NCI-H1048 (cell line): ENCODE results near the gene HOXA6.

ENCODE experiments used
- DNase-seq: peaks from one replicate; lab custom pipeline; 2025; lab: John Stamatoyannopoulos, UW

The HOXA6 gene

GRCh38 chr7:27149842-27150567 is 2.4 kb upstream of the HOXA6 start:
- DNase-seq, result no peak

GRCh38 chr7:27148756-27149641 is 1.4 kb upstream of the HOXA6 start:
- DNase-seq, result no peak

DNA sequence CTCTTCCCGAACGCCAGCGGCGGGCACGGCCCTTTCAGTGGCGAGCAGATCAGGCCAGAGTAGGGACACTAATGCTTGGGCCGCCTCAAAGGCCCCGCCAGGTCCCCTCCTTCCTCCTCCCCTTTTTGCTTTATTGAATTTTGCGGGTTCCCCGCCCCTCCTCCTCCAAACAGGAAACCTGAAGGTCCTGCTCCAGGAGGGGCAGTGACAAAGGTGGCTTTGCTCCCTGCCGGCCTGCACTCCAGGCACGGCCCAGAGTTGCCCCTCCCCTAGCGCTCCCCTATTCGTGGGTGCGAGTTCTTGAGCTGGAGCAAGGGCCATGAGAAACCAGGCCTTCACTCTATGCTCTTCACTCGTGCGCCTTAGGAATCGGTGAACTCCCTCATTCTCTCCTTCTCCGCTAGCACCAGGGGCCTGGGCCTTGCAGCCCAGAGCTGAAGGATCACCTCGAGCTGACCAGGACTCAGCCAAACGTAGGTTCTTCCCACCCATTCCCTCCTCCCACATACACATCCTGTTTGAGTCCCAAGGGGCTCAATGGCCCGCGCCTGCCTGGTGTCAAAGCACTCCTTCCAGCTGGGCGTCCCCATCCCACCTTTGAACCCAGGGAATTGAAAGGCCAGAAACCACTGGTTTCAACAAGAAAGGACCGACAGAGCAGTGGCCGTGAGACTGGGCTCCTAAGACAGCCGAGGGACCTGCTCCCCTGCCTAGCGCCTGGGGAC is 619 bp upstream of the HOXA6 start:
- no peak for DNase-seq

- DNase-seq, result no peak
Measured at GRCh38 chr7:27146491-27147198, 929 bp downstream of the HOXA6 start.

DNA sequence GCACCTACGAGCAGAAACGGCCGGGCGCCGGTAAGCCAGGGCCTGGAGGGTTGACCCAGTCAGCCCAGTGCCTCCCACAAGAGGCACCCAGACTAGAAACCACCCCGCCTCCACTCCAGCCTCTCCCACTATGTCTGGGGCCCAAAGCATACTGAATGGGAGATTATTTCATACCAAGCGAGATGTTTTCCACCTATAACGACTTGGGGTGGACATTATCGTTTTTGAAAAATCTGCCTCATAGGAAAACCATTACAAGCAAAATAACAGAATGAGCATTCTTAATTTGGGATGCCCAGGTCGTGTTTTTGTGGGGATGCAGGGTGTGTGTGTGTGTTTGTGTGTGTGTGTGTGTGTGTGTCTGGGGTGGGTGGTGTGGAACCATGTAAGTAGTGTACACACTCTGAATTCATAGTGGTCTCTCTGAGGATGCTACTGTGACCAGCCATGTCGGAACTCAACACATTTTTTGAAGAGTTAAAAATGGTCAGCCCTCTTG is 1.6 kb downstream of the HOXA6 start:
- DNase-seq, result no peak

DNA sequence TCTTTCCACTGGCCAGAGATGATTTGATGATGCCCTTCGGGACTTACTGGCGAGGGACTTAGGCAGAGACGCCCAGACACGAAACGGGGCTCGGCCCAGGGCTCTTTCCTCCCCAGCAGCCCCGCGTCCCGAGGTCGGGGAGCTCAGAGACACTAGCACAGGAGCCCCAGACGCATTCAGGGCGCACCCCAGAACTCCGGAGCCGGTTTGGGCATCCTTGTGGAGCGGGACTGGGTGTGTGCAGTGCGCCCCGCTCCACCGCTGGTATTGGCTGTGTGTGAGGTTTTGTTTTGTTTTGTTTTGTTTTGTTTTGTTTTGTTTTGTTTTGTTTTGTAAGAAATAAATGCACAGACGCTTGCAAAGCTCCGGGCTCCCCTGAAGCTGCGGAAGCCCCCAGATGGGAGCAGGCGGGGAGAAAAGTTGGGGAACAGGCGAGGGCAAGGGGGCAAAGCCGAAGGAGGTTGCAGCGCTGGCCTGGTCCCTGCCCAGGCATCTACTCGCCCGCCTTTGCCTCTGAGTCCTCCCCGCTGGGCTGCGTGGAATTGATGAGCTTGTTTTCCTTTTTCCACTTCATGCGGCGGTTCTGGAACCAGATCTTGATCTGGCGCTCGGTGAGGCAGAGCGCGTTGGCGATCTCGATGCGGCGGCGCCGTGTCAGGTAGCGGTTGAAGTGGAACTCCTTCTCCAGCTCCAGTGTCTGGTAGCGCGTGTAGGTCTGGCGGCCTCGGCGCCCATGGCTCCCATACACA is 2.2 kb downstream of the HOXA6 start:
- no peak for DNase-seq

- DNase-seq, result no peak
Measured at GRCh38 chr7:27144781-27145164, 2.8 kb downstream of the HOXA6 start.

DNA sequence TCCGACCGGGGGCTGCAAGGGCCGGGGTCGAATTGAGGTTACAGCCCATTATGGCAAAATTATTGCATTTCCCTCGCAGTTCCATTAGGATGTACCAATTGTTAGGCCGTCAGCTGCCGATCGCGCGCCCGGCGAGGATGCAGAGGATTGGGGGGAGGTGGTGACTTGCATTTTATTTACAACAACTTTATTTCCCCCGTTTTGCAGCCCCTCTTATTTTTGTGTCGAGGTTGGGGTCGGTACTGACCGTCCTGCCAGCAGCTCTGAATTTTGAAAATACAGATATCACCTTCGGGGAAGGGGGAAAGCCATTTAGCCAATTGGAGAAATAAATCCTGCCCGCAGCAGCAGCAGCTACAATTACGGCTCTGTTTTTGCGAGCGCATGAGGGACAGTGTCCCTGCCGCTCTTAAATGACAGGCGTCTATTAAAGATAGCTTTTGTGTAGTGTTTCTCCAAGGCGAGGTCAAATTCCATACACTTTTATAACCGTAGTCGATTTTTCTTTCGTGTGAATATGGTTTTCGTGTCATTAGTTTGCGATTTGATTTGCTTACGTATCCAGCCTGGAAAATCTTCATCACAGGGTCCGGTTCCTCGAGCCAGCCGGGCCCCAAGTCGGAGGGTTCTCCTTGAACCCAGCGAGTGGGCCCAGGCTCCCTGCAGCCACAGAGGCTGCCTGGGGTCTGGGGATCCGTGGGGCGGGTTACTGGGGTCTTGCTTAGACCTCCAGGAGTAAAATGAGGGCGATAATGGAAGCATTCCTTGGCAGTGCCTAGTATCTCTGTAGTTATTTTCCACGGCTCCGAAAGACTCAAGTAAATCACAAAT is 3.4 kb downstream of the HOXA6 start:
- DNase-seq, result no peak

DNA sequence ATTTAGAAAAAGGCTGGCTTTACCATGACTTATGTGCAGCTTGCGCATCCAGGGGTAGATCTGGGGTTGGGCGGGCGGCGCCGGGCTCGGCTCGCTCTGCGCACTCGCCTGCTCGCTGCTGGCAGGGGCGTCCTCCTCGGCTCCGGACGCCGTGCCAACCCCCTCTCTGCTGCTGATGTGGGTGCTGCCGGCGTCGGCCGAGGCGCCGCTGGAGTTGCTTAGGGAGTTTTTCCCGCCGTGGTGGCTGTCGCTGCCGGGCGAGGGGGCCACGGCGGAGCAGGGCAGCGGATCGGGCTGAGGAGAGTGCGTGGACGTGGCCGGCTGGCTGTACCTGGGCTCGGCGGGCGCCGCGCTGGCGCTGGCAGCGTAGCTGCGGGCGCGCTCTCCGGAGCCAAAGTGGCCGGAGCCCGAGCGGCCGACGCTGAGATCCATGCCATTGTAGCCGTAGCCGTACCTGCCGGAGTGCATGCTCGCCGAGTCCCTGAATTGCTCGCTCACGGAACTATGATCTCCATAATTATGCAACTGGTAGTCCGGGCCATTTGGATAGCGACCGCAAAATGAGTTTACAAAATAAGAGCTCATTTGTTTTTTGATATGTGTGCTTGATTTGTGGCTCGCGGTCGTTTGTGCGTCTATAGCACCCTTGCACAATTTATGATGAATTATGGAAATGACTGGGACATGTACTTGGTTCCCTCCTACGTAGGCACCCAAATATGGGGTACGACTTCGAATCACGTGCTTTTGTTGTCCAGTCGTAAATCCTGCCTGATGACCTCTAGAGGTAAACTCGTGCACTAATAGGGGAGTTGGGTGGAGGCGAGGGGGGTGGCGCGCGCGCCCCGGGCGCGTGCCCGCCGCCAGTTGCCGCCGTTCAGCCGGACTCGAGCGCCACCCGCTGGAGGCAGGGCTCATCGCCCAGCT is 4.3 kb downstream of the HOXA6 start, which contains the start of gene HOXA5:
HOXA5 (minus strand) TSS at position 659 of the 927 bp plus-strand sequence; CDS start at position 585, 74 bp downstream.
- DNase-seq, result peak; percentile 91

GRCh38 chr7:27142580-27143022 is 5.0 kb downstream of the HOXA6 start:
- DNase-seq, result no peak

DNA sequence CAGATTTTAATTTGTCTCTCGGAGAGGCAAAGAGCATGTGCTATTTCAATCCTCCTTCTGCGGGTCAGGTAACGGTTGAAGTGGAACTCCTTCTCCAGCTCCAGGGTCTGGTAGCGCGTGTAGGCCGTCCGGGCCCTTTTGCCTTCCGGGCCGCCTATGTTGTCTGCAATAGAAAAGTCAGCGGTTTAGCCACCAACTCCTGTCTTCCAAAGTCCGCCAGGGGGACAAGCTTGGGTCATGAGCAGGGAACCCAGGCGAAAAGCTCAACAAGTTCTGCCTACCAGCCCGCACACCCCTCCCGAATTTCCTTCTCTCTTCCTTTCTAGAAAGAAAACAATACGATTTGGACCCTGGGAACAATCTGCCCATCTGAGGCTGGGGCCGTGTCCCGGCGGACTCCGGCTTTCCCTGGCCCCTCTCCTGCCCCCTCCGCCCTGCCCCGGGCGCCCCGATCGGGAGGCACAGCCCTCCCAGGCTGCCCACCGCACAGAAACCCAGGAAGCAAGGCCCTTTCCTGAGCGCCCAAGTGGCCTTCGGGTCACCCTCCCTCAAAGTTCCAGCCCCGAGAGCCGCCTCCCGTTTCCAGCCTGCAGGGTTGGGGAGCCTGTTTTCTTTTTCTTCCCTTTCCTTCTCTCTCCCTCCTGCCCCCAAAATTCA is 5.5 kb downstream of the HOXA6 start:
- DNase-seq, result no peak

- DNase-seq, result no peak
Measured at GRCh38 chr7:27141137-27141922, 6.2 kb downstream of the HOXA6 start.

GRCh38 chr7:27140126-27140857 is 7.3 kb downstream of the HOXA6 start:
- DNase-seq, result no peak

DNA sequence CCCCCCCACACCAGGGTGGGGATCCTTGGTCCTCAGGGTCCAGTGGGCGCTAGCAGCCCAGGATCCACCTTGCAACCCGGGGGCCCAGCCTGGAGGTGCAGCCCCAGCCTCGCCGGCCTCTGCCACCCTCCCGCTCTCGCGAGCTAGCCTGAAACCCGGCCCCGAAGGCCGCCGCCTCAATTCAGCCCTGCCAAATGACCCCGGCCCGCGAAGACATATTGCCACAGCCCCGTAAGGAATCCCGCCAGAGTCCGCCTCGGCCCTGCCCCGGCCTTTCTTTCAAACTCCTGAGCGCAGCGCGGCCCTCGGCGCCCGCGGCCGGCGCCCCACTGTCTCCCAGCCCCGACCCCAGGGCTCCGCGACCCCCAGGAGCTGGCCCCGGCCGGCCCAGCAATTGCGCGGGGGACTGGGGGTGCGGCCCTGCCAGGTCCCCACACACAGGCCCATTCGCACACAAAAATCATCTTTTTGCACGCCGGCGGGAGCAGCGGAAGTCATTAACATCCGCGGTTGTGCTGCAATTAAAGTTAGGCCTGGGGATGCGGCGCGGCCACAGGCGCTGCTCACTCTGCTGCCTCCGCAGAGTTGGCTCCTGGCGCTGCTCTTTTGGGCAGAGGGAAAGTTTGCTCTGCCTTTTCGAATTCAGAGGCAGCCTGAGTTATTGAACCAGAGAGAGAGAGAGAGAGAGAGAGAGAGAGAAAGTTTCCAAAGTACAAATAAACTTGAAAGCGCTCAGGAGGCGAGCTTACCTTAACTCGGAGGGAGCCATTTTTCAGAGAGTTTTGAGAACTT is 8.0 kb downstream of the HOXA6 start:
- DNase-seq, result no peak

GRCh38 chr7:27138985-27139333 is 8.6 kb downstream of the HOXA6 start:
- no peak for DNase-seq

- DNase-seq, result no peak
Measured at GRCh38 chr7:27138472-27138871, 9.1 kb downstream of the HOXA6 start.
